ENCODE results near the gene PDXK.

Gene PDXK

GRCh38 chr21:43777953-43778352 lies 59.0 kb downstream of the PDXK start:
- Histone ChIP-seq H3F3A (ENCODE audit: insufficient read depth) (no peaks in the 10 kb centered on the region), H3K27ac (ENCODE audit: low read depth, low read length) (no peak overlapping the region), H3K4me3 (ENCODE audit: insufficient read depth, low read length, poor library complexity, severe bottlenecking) (no peak overlapping the region), H3K9ac (ENCODE audit: low read length) (no peak overlapping the region), H3K27me3 (ENCODE audit: low read length) (no peaks in the 10 kb centered on the region), H3K36me3 (ENCODE audit: low read length) (no peaks in the 10 kb centered on the region), H3K9me3 (ENCODE audit: insufficient read depth, low read length) (no peaks in the 10 kb centered on the region), H3K9me2 (replicated peaks; ENCODE audit: insufficient read depth, low read length) (no peaks in the 10 kb centered on the region), H3K79me2 (ENCODE audit: insufficient read depth, low read length) (no peaks in the 10 kb centered on the region), H4K20me1 (ENCODE audit: low read depth, low read length) (no peaks in the 10 kb centered on the region), H3K4me2 (ENCODE audit: low read depth, low read length, poor library complexity, severe bottlenecking) (no peak overlapping the region), H2AFZ (ENCODE audit: low read depth, low read length, severe bottlenecking) (no peak overlapping the region)
- no peak for TF ChIP-seq EZH2phosphoT487 (conservative IDR thresholded peaks at IDR 0.05; ENCODE audit: low read length)
- no peak for TF ChIP-seq CTCF (IDR thresholded peaks at IDR 0.05; ENCODE audit: insufficient read depth, low read length, poor library complexity, severe bottlenecking)

- Histone ChIP-seq H3K4me2 (ENCODE audit: low read depth, low read length, poor library complexity, severe bottlenecking) (no peak overlapping the region), H3K4me3 (ENCODE audit: insufficient read depth, low read length, poor library complexity, severe bottlenecking) (no peak overlapping the region), H3K27ac (ENCODE audit: low read depth, low read length) (no peak overlapping the region), H3F3A (ENCODE audit: insufficient read depth) (no peaks in the 10 kb centered on the region), H2AFZ (ENCODE audit: low read depth, low read length, severe bottlenecking) (no peak overlapping the region), H3K27me3 (ENCODE audit: low read length) (no peaks in the 10 kb centered on the region), H4K20me1 (ENCODE audit: low read depth, low read length) (no peaks in the 10 kb centered on the region), H3K36me3 (ENCODE audit: low read length) (no peaks in the 10 kb centered on the region), H3K9me3 (ENCODE audit: insufficient read depth, low read length) (no peaks in the 10 kb centered on the region), H3K79me2 (ENCODE audit: insufficient read depth, low read length) (no peaks in the 10 kb centered on the region), H3K9ac (ENCODE audit: low read length) (no peak overlapping the region), H3K9me2 (replicated peaks; ENCODE audit: insufficient read depth, low read length) (no peaks in the 10 kb centered on the region)
- TF ChIP-seq CTCF (IDR thresholded peaks at IDR 0.05; ENCODE audit: insufficient read depth, low read length, poor library complexity, severe bottlenecking) (no peak), EZH2phosphoT487 (conservative IDR thresholded peaks at IDR 0.05; ENCODE audit: low read length) (no peak)
Measured at GRCh38 chr21:43778469-43779335, 59.8 kb downstream of the PDXK start.

GRCh38 chr21:43779660-43780059 lies 60.7 kb downstream of the PDXK start:
- H3F3A ChIP-seq (ENCODE audit: insufficient read depth), result no peaks in the 10 kb centered on the region
- TF ChIP-seq EZH2phosphoT487 (conservative IDR thresholded peaks at IDR 0.05; ENCODE audit: low read length) (no peak), CTCF (IDR thresholded peaks at IDR 0.05; ENCODE audit: insufficient read depth, low read length, poor library complexity, severe bottlenecking) (no peak)
- H3K79me2 ChIP-seq (ENCODE audit: insufficient read depth, low read length), result no peaks in the 10 kb centered on the region
- H4K20me1 ChIP-seq (ENCODE audit: low read depth, low read length), result no peaks in the 10 kb centered on the region
- no peak overlapping the region for H3K4me2 ChIP-seq (ENCODE audit: low read depth, low read length, poor library complexity, severe bottlenecking)
- H2AFZ ChIP-seq (ENCODE audit: low read depth, low read length, severe bottlenecking), result no peak overlapping the region
- no peaks in the 10 kb centered on the region for H3K27me3 ChIP-seq (ENCODE audit: low read length)
- no peak overlapping the region for H3K9ac ChIP-seq (ENCODE audit: low read length)
- H3K27ac ChIP-seq (ENCODE audit: low read depth, low read length), result no peak overlapping the region
- H3K9me3 ChIP-seq (ENCODE audit: insufficient read depth, low read length), result no peaks in the 10 kb centered on the region
- no peak overlapping the region for H3K4me3 ChIP-seq (ENCODE audit: insufficient read depth, low read length, poor library complexity, severe bottlenecking)
- no peaks in the 10 kb centered on the region for H3K36me3 ChIP-seq (ENCODE audit: low read length)
- no peaks in the 10 kb centered on the region for H3K9me2 ChIP-seq (replicated peaks; ENCODE audit: insufficient read depth, low read length)
